AG09309 (cell line): Measurements from ENCODE around the gene ARL14.
A peak's percentile ranks its signal among the peaks of the same experiment; 100 is the strongest.

ENCODE experiments used
- DNase-seq: peaks from one replicate; pipeline ENCODE4 v3.0.0-alpha.2; 2010; ENCODE audit warnings: low read depth
- H3K4me3 ChIP-seq: 2 replicates; pipeline ENCODE4 v1.5.1; 2011; ENCODE audit warnings: mild to moderate bottlenecking, low read depth, low read length, moderate library complexity; ENCODE audit not compliant: control insufficient read depth
- CTCF ChIP-seq: IDR thresholded peaks from 2 replicates; pipeline ENCODE4 v1.5.1; 2011; ENCODE audit warnings: mild to moderate bottlenecking, low read depth, low read length, inconsistent platforms; ENCODE audit not compliant: insufficient read depth, control insufficient read depth; ENCODE audit errors: missing control alignments

ARL14 gene

GRCh38 chr3:160676547-160677303 lies at the start of gene ARL14:
Gene ARL14 (plus strand): TSS chr3:160677160. CDS start chr3:160677347, 187 bp downstream.
- peak; percentile 37 for DNase-seq
- no peak for TF ChIP-seq CTCF
- H3K4me3 ChIP-seq, result no peak within 1 kb of the TSS

GRCh38 chr3:160629491-160629890 lies 47.5 kb upstream of the ARL14 start:
- no peak overlapping the region for H3K4me3 ChIP-seq
- DNase-seq, result no peak
- no peak for TF ChIP-seq CTCF

- no peak for DNase-seq
- no peak for TF ChIP-seq CTCF
- no peak overlapping the region for H3K4me3 ChIP-seq
Observed at GRCh38 chr3:160633361-160634083, 43.4 kb upstream of the ARL14 start.

- no peak for DNase-seq
- no peak for TF ChIP-seq CTCF
- no peak overlapping the region for H3K4me3 ChIP-seq
Observed at GRCh38 chr3:160635213-160635612, 41.7 kb upstream of the ARL14 start.

- H3K4me3 ChIP-seq, result no peak overlapping the region
- no peak for TF ChIP-seq CTCF
- no peak for DNase-seq
Observed at GRCh38 chr3:160637086-160637485, 39.9 kb upstream of the ARL14 start.

- no peak for TF ChIP-seq CTCF
- no peak for DNase-seq
- no peak overlapping the region for H3K4me3 ChIP-seq
Observed at GRCh38 chr3:160638184-160638583, 38.8 kb upstream of the ARL14 start.
